Neural cell (in vitro differentiated cells): ENCODE results near the gene OSM. TPM values are rescaled to one million over a fixed set of nuclear protein-coding genes. Genes with fewer than 3 reads are reported as not detected.
A peak's percentile ranks its signal among the peaks of the same experiment; 100 is the strongest.

Source experiments
- H2AFZ ChIP-seq: fragments of 200-600, 300-800 bp; sonication (generic), shearing (Covaris generic); 2 replicates; pipeline ENCODE4 v1.6.0; 2014; ENCODE audit warnings: low read depth, mild to moderate bottlenecking, antibody characterized with exemption, low read length, moderate library complexity
- H3F3A ChIP-seq: fragments of 200-600 bp; shearing (Covaris generic); 2 replicates; pipeline ENCODE4 v1.6.1; 2016; ENCODE audit warnings: mild to moderate bottlenecking, moderate library complexity, mixed read lengths, antibody characterized with exemption, low read length; ENCODE audit not compliant: insufficient read depth, poor library complexity, severe bottlenecking
- H3K27ac ChIP-seq: fragments of 200-600, 300-800 bp; sonication (generic), shearing (Covaris generic); 2 replicates; pipeline ENCODE4 v1.5.1; 2014; ENCODE audit warnings: mild to moderate bottlenecking, low read length, moderate library complexity
- H3K27me3 ChIP-seq: fragments of 300-800, 200-600 bp; sonication (generic), shearing (Covaris generic); 2 replicates; pipeline ENCODE4 v1.6.0; 2014; ENCODE audit warnings: mild to moderate bottlenecking, low read depth, low read length, moderate library complexity; ENCODE audit not compliant: insufficient read depth
- H3K36me3 ChIP-seq: fragments of 300-800, 200-600 bp; sonication (generic), shearing (Covaris generic); 2 replicates; pipeline ENCODE4 v1.5.1; 2014; ENCODE audit warnings: mild to moderate bottlenecking, antibody characterized with exemption, low read length, moderate library complexity; ENCODE audit not compliant: insufficient read depth
- H3K4me2 ChIP-seq: fragments of 300-800, 200-600 bp; sonication (generic), shearing (Covaris generic); 2 replicates; pipeline ENCODE4 v1.6.0; 2014; ENCODE audit warnings: mild to moderate bottlenecking, low read length
- H3K4me3 ChIP-seq: fragments of 300-800, 200-600 bp; sonication (generic), shearing (Covaris generic); 2 replicates; pipeline ENCODE4 v1.5.1; 2014; ENCODE audit warnings: mild to moderate bottlenecking, low read length, moderate library complexity
- H3K79me2 ChIP-seq: fragments of 200-600 bp; shearing (Covaris generic); replicated peaks from 2 replicates; pipeline ENCODE4 v1.6.0; 2014; ENCODE audit warnings: mild to moderate bottlenecking, low read length, moderate library complexity; ENCODE audit not compliant: insufficient read depth
- H3K9ac ChIP-seq: fragments of 300-800, 200-600 bp; sonication (generic), shearing (Covaris generic); 2 replicates; pipeline ENCODE4 v1.6.1; 2016; ENCODE audit warnings: mild to moderate bottlenecking, low read length, mixed read lengths
- H3K9me2 ChIP-seq: fragments of 200-600 bp; shearing (Covaris generic); 2 replicates; pipeline ENCODE4 v1.6.1; 2016; ENCODE audit warnings: mild to moderate bottlenecking, low read length, mixed read lengths; ENCODE audit not compliant: insufficient read depth
- H3K9me3 ChIP-seq: fragments of 200-600, 300-800 bp; sonication (generic), shearing (Covaris generic); 2 replicates; pipeline ENCODE4 v1.6.1; 2016; ENCODE audit warnings: mild to moderate bottlenecking, mixed run types, low read length, moderate library complexity, mixed read lengths
- H4K20me1 ChIP-seq: fragments of 200-600 bp; shearing (Covaris generic); 2 replicates; pipeline ENCODE4 v1.6.1; 2016; ENCODE audit warnings: mild to moderate bottlenecking, mixed run types; ENCODE audit not compliant: insufficient read depth
- EP300 ChIP-seq: fragments of 450-650 bp; conservative IDR thresholded peaks from 2 replicates; pipeline ENCODE4 v1.6.1; 2014; ENCODE audit warnings: antibody characterized with exemption, mild to moderate bottlenecking, moderate library complexity; ENCODE audit not compliant: poor library complexity, severe bottlenecking
- EZH2 ChIP-seq: fragments of 200-600, 300-800 bp; shearing (Covaris generic), sonication (generic); IDR thresholded peaks from 2 replicates; pipeline ENCODE4 v1.6.1; 2014; ENCODE audit warnings: antibody characterized with exemption, low read length, borderline replicate concordance, mild to moderate bottlenecking; ENCODE audit not compliant: insufficient read depth, poor library complexity, severe bottlenecking
- MXI1 ChIP-seq: fragments of 450-650 bp; conservative IDR thresholded peaks from 2 replicates; pipeline ENCODE4 v1.6.1; 2014; ENCODE audit warnings: antibody characterized with exemption, mild to moderate bottlenecking; ENCODE audit not compliant: poor library complexity, severe bottlenecking
- POLR2AphosphoS5 ChIP-seq: IDR thresholded peaks from 2 replicates; pipeline ENCODE4 v1.6.1; 2012
- RAD21 ChIP-seq: fragments of 450-650 bp; conservative IDR thresholded peaks from 2 replicates; pipeline ENCODE4 v1.6.1; 2014; ENCODE audit warnings: antibody characterized with exemption, mild to moderate bottlenecking, moderate library complexity
- REST ChIP-seq: IDR thresholded peaks from 2 replicates; pipeline ENCODE4 v1.6.1; 2012; ENCODE audit warnings: borderline replicate concordance
- SMC3 ChIP-seq: fragments of 450-650 bp; conservative IDR thresholded peaks from 2 replicates; pipeline ENCODE4 v1.6.1; 2014; ENCODE audit warnings: antibody characterized with exemption, mild to moderate bottlenecking, moderate library complexity; ENCODE audit not compliant: poor library complexity
- TAF1 ChIP-seq: IDR thresholded peaks from 2 replicates; pipeline ENCODE4 v1.6.1; 2012; ENCODE audit warnings: low read depth
- polyA plus RNA-seq: library from polyadenylated mRNA; depleted of rRNA; stranded (reverse); fragments of >200 nt; gene quantifications from 2 replicates; pipeline ENCODE4 v1.2.3, GENCODE V29; 2014
- TF ChIP-seq, protein P1 (sequence below): fragments of 450-650 bp; IDR thresholded peaks from 2 replicates; pipeline ENCODE4 v1.5.1; 2014; ENCODE audit warnings: antibody characterized with exemption, mild to moderate bottlenecking, moderate library complexity; ENCODE audit not compliant: poor library complexity, severe bottlenecking

OSM gene
- polyA plus RNA-seq, 1 donor from 2014 or later = not detected

DNA sequence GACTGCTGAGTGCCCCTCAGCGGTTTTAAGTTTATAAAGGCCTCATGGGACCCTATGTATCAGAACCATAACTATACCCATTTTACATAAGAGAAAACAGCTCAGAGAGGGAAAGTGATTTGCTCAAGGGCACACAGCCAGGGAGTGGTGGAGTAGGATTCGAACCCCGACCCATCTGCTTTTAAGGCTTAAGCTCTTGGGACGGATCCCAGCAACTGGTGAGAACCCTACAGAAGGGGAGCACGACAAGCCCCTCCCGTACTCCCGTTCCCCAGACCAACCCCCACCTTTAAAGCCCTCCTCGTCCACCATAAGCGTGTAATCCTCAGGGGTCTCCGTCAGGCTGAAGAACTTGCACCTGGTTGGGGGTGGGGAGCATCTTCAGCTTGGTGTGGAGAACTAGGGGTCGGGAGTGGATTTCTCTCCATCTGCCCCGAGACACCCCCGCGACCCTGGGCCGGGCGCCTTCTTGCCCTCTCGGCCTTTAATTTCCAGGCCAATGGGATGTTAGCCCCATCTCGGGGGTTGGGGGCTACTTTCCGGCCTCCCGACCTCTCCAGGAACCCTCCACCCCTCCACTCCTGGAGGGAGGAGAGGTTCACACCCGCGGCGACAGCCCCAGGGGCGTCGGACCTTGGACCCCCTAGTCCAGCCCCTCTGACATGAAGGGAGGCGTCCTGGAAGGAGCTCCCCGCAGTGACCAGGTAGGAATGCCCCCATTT lies 21.9 kb upstream of the OSM start:
- TF ChIP-seq EP300 (no peak), POLR2AphosphoS5 (no peak), TAF1 (no peak), REST (no peak), EZH2 (no peak), SMC3 (no peak), MXI1 (no peak), RAD21 (no peak)
- TF ChIP-seq, protein P1, sequence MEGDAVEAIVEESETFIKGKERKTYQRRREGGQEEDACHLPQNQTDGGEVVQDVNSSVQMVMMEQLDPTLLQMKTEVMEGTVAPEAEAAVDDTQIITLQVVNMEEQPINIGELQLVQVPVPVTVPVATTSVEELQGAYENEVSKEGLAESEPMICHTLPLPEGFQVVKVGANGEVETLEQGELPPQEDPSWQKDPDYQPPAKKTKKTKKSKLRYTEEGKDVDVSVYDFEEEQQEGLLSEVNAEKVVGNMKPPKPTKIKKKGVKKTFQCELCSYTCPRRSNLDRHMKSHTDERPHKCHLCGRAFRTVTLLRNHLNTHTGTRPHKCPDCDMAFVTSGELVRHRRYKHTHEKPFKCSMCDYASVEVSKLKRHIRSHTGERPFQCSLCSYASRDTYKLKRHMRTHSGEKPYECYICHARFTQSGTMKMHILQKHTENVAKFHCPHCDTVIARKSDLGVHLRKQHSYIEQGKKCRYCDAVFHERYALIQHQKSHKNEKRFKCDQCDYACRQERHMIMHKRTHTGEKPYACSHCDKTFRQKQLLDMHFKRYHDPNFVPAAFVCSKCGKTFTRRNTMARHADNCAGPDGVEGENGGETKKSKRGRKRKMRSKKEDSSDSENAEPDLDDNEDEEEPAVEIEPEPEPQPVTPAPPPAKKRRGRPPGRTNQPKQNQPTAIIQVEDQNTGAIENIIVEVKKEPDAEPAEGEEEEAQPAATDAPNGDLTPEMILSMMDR = no peak
- peak overlapping the region; percentile 90 for H3K4me3 ChIP-seq
- peak overlapping the region; percentile 51 for H2AFZ ChIP-seq
- H3K9me3 ChIP-seq = no peaks in the 10 kb centered on the region
- H3K27me3 ChIP-seq = no peaks in the 10 kb centered on the region
- no peaks in the 10 kb centered on the region for H3K9me2 ChIP-seq
- H3K27ac ChIP-seq = no peak overlapping the region
- H3F3A ChIP-seq = no peaks in the 10 kb centered on the region
- no peaks in the 10 kb centered on the region for H3K79me2 ChIP-seq
- peak overlapping the region; percentile 65 for H3K4me2 ChIP-seq
- H4K20me1 ChIP-seq = no peaks in the 10 kb centered on the region
- H3K36me3 ChIP-seq = no peaks in the 10 kb centered on the region
- peak overlapping the region; percentile 62 for H3K9ac ChIP-seq

- Histone ChIP-seq H3K9ac (no peak overlapping the region), H3K36me3 (no peaks in the 10 kb centered on the region), H3K27ac (no peak overlapping the region), H4K20me1 (no peaks in the 10 kb centered on the region), H3K4me2 (no peak overlapping the region), H3K27me3 (no peaks in the 10 kb centered on the region), H3K4me3 (no peak overlapping the region), H3F3A (no peaks in the 10 kb centered on the region), H3K9me2 (no peaks in the 10 kb centered on the region), H3K9me3 (no peaks in the 10 kb centered on the region), H3K79me2 (no peaks in the 10 kb centered on the region), H2AFZ (no peak overlapping the region)
- no peak for TF ChIP-seq TAF1
- TF ChIP-seq EZH2 = no peak
- peak; percentile 66 for TF ChIP-seq SMC3
- no peak for TF ChIP-seq POLR2AphosphoS5
- TF ChIP-seq MXI1 = no peak
- no peak for TF ChIP-seq REST
- TF ChIP-seq RAD21 = peak; percentile 66
- no peak for TF ChIP-seq EP300
- TF ChIP-seq, protein P1 = peak; percentile 67
Observed at GRCh38 chr22:30287648-30288418, 21.2 kb upstream of the OSM start.
